ENCODE data around the gene FGF14. TPM values are rescaled to one million over a fixed set of nuclear protein-coding genes. Genes with fewer than 3 reads are reported as not detected.

Gene FGF14
- total RNA-seq (2014; rRNA removed; shearing (Covaris generic); ENCODE audit: low replicate concordance): not detected in 2 replicates

DNA sequence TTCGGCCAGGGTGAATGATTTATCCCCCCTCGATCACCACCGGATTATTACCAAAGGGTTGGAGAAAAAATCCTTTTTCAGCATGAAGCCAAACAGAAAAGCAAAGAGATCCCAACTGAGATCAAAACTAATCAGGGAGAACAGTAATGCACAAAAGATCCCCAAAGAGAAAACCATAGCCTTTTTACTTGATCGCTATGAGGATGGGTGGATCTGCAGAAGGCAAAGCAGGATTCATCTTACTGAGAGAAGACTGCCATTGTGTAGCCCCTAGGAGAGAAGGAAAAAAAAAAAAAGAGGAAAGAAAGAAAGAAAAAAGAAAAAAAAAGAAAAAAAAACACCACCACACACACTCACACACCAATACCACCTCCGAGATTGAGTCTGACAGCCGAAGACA, at the start of gene FGF14:
Gene FGF14 (minus strand): TSS at position 283 of the 400 bp plus-strand sequence.
- Histone ChIP-seq H3K9me3 (ENCODE audit: low read length) (no peaks in the 10 kb centered on the region), H3K27me3 (ENCODE audit: low read length) (no peaks in the 10 kb centered on the region), H3K9me2 (replicated peaks; ENCODE audit: insufficient read depth, low read length) (no peaks in the 10 kb centered on the region), H2AFZ (ENCODE audit: low read length) (no peak within 1 kb of the TSS), H3K4me2 (ENCODE audit: low read depth, low read length, poor library complexity, severe bottlenecking) (no peak within 1 kb of the TSS), H3K79me2 (ENCODE audit: low read length) (no peaks in the 10 kb centered on the region), H3K4me1 (ENCODE audit: low read length) (no peaks in the 10 kb centered on the region), H3K36me3 (ENCODE audit: insufficient read depth, low read length) (no peaks in the 10 kb centered on the region), H3K4me3 (ENCODE audit: low read length) (no peak within 1 kb of the TSS), H3K9ac (ENCODE audit: low read length) (no peak within 1 kb of the TSS), H3K27ac (ENCODE audit: low read length) (no peak within 1 kb of the TSS), H4K20me1 (ENCODE audit: insufficient read depth, low read depth, low read length) (no peaks in the 10 kb centered on the region)
- no peak for DNase-seq

GRCh38 chr13:102443249-102443648, 41.4 kb upstream of the FGF14 start:
- H3K36me3 ChIP-seq (ENCODE audit: insufficient read depth, low read length): no peaks in the 10 kb centered on the region
- H3K27me3 ChIP-seq (ENCODE audit: low read length): no peaks in the 10 kb centered on the region
- no peaks in the 10 kb centered on the region for H3K79me2 ChIP-seq (ENCODE audit: low read length)
- no peaks in the 10 kb centered on the region for H3K9me3 ChIP-seq (ENCODE audit: low read length)
- no peak overlapping the region for H3K9ac ChIP-seq (ENCODE audit: low read length)
- no peak overlapping the region for H3K4me2 ChIP-seq (ENCODE audit: low read depth, low read length, poor library complexity, severe bottlenecking)
- DNase-seq: no peak
- H2AFZ ChIP-seq (ENCODE audit: low read length): no peak overlapping the region
- no peaks in the 10 kb centered on the region for H3K4me1 ChIP-seq (ENCODE audit: low read length)
- no peak overlapping the region for H3K4me3 ChIP-seq (ENCODE audit: low read length)
- H3K9me2 ChIP-seq (replicated peaks; ENCODE audit: insufficient read depth, low read length): no peaks in the 10 kb centered on the region
- H3K27ac ChIP-seq (ENCODE audit: low read length): no peak overlapping the region
- H4K20me1 ChIP-seq (ENCODE audit: insufficient read depth, low read depth, low read length): no peaks in the 10 kb centered on the region

GRCh38 chr13:102441085-102441484, 39.2 kb upstream of the FGF14 start:
- no peaks in the 10 kb centered on the region for H3K27me3 ChIP-seq (ENCODE audit: low read length)
- H3K4me3 ChIP-seq (ENCODE audit: low read length): no peak overlapping the region
- H4K20me1 ChIP-seq (ENCODE audit: insufficient read depth, low read depth, low read length): no peaks in the 10 kb centered on the region
- no peaks in the 10 kb centered on the region for H3K9me3 ChIP-seq (ENCODE audit: low read length)
- no peak overlapping the region for H3K27ac ChIP-seq (ENCODE audit: low read length)
- H3K79me2 ChIP-seq (ENCODE audit: low read length): no peaks in the 10 kb centered on the region
- DNase-seq: no peak
- no peaks in the 10 kb centered on the region for H3K4me1 ChIP-seq (ENCODE audit: low read length)
- no peak overlapping the region for H3K9ac ChIP-seq (ENCODE audit: low read length)
- H3K9me2 ChIP-seq (replicated peaks; ENCODE audit: insufficient read depth, low read length): no peaks in the 10 kb centered on the region
- H3K4me2 ChIP-seq (ENCODE audit: low read depth, low read length, poor library complexity, severe bottlenecking): no peak overlapping the region
- no peak overlapping the region for H2AFZ ChIP-seq (ENCODE audit: low read length)
- no peaks in the 10 kb centered on the region for H3K36me3 ChIP-seq (ENCODE audit: insufficient read depth, low read length)

DNA sequence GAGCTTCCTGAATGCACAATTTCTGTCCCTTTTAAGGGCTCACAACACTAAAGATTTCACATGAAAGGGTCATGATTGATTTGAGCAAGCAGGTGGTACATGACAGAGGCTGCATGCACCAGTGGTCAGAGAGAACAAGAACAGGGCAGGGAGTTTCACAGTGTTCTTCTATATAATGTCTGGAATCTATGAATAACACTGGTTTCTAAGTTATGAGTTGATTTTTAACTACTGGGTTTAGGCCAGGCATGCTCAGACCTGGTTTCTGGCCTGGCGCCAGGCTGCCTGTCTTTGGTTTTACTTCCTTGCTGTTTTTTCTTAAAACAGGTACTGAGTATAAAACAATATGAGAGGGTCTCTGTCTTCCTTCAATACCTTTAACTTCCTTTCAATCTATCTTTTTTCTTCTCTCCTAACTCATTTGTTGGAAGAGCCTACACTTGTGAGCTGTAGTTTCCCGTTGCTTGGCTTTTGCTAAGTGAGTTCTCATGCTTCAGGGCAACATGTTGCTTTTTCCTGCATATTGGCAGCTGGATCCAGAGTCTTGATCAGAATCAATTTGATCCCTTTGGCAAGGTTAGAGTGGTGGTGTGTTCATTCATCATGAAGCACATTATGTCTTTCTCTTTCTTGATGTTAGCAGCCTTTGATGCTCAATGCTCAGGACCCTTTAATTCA, 38.5 kb upstream of the FGF14 start:
- no peak overlapping the region for H3K4me3 ChIP-seq (ENCODE audit: low read length)
- H3K9me3 ChIP-seq (ENCODE audit: low read length): no peaks in the 10 kb centered on the region
- H4K20me1 ChIP-seq (ENCODE audit: insufficient read depth, low read depth, low read length): no peaks in the 10 kb centered on the region
- H3K4me1 ChIP-seq (ENCODE audit: low read length): no peaks in the 10 kb centered on the region
- H3K27ac ChIP-seq (ENCODE audit: low read length): no peak overlapping the region
- no peak overlapping the region for H3K4me2 ChIP-seq (ENCODE audit: low read depth, low read length, poor library complexity, severe bottlenecking)
- no peaks in the 10 kb centered on the region for H3K79me2 ChIP-seq (ENCODE audit: low read length)
- H3K36me3 ChIP-seq (ENCODE audit: insufficient read depth, low read length): no peaks in the 10 kb centered on the region
- H2AFZ ChIP-seq (ENCODE audit: low read length): no peak overlapping the region
- no peak for DNase-seq
- no peak overlapping the region for H3K9ac ChIP-seq (ENCODE audit: low read length)
- no peaks in the 10 kb centered on the region for H3K27me3 ChIP-seq (ENCODE audit: low read length)
- H3K9me2 ChIP-seq (replicated peaks; ENCODE audit: insufficient read depth, low read length): no peaks in the 10 kb centered on the region

DNA sequence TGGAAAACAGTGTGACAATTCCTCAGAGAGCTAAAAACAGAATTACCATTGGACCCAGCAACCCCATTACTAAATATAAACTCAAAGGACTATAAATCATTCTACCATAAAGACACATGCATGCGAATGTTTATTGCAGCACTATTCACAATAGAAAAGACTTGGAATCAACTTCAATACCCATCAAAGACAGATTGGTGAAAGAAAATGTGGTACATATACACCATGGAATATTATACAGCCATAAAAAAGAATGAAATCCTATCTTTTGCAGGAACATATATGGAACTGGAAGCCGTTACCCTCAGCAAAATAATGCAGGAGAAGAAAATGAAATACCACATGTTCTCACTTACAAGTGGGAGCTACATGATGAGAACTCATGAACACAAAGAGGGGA, 20.8 kb upstream of the FGF14 start:
- Histone ChIP-seq H3K9me2 (replicated peaks; ENCODE audit: insufficient read depth, low read length) (no peaks in the 10 kb centered on the region), H3K4me3 (ENCODE audit: low read length) (no peak overlapping the region), H3K27me3 (ENCODE audit: low read length) (no peaks in the 10 kb centered on the region), H3K4me1 (ENCODE audit: low read length) (no peaks in the 10 kb centered on the region), H3K27ac (ENCODE audit: low read length) (no peak overlapping the region), H3K36me3 (ENCODE audit: insufficient read depth, low read length) (no peaks in the 10 kb centered on the region), H4K20me1 (ENCODE audit: insufficient read depth, low read depth, low read length) (no peaks in the 10 kb centered on the region), H3K9ac (ENCODE audit: low read length) (no peak overlapping the region), H3K79me2 (ENCODE audit: low read length) (no peaks in the 10 kb centered on the region), H3K9me3 (ENCODE audit: low read length) (no peaks in the 10 kb centered on the region), H2AFZ (ENCODE audit: low read length) (no peak overlapping the region), H3K4me2 (ENCODE audit: low read depth, low read length, poor library complexity, severe bottlenecking) (no peak overlapping the region)
- no peak for DNase-seq

DNA sequence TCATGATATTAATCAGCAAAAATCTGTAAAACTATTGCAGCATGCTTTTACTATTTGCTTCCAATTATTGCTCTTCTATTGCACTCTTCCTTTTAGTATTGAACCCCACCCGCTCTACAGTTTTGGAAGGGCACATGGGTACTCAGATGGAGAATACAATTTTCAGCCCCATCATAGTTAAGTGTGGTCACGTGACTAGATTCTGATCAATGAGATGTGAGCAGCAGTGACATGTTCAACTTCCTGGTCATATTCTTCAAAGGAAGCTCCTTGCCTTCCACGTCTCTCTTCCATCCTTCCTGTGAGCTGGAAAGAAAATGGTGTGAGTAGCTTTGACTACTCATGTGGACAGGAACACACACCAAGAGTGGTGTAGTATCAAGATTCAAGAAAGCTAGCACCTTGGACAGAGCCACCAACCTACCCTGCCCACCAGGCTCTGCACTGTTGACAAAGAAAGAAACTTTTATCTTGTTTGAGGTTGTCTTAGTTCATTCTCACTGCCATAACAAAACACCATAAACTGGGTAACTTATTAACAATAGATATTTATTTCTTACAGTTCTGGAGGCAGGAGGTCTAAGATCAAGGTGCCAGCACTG, 3.8 kb upstream of the FGF14 start:
- Histone ChIP-seq H4K20me1 (ENCODE audit: insufficient read depth, low read depth, low read length) (no peaks in the 10 kb centered on the region), H3K4me1 (ENCODE audit: low read length) (no peaks in the 10 kb centered on the region), H3K27ac (ENCODE audit: low read length) (no peak overlapping the region), H3K79me2 (ENCODE audit: low read length) (no peaks in the 10 kb centered on the region), H3K9ac (ENCODE audit: low read length) (no peak overlapping the region), H3K4me2 (ENCODE audit: low read depth, low read length, poor library complexity, severe bottlenecking) (no peak overlapping the region), H3K9me2 (replicated peaks; ENCODE audit: insufficient read depth, low read length) (no peaks in the 10 kb centered on the region), H3K36me3 (ENCODE audit: insufficient read depth, low read length) (no peaks in the 10 kb centered on the region), H3K27me3 (ENCODE audit: low read length) (no peaks in the 10 kb centered on the region), H3K4me3 (ENCODE audit: low read length) (no peak overlapping the region), H3K9me3 (ENCODE audit: low read length) (no peaks in the 10 kb centered on the region), H2AFZ (ENCODE audit: low read length) (no peak overlapping the region)
- peak; percentile 44 for DNase-seq

- Histone ChIP-seq H3K4me3 (ENCODE audit: low read length) (no peak overlapping the region), H3K79me2 (ENCODE audit: low read length) (no peaks in the 10 kb centered on the region), H3K4me2 (ENCODE audit: low read depth, low read length, poor library complexity, severe bottlenecking) (no peak overlapping the region), H2AFZ (ENCODE audit: low read length) (no peak overlapping the region), H3K9me2 (replicated peaks; ENCODE audit: insufficient read depth, low read length) (no peaks in the 10 kb centered on the region), H3K27ac (ENCODE audit: low read length) (no peak overlapping the region), H3K36me3 (ENCODE audit: insufficient read depth, low read length) (no peaks in the 10 kb centered on the region), H3K27me3 (ENCODE audit: low read length) (no peaks in the 10 kb centered on the region), H3K9me3 (ENCODE audit: low read length) (no peaks in the 10 kb centered on the region), H4K20me1 (ENCODE audit: insufficient read depth, low read depth, low read length) (no peaks in the 10 kb centered on the region), H3K4me1 (ENCODE audit: low read length) (no peaks in the 10 kb centered on the region), H3K9ac (ENCODE audit: low read length) (no peak overlapping the region)
- DNase-seq: no peak
Observed at GRCh38 chr13:102402290-102402689, 442 bp upstream of the FGF14 start.

DNA sequence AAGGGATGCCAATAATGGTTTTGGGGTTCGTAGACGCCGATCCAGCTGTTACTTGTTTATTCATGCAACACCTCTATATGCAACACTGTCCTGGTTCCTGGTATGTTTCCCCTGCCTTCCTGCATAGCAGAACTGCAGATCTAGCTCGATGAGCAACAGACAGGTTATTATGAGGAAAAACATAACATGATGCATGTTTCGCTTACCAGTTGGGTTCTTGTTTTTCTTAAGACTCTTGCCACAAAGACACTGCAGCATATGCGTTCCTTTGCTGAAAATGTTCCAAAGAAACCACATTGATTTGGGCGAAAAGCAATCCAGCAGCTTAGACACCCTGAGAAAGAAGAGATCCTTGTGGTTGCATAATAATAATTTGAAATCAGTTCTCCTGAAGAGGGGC, 583 bp downstream of the FGF14 start:
- no peak overlapping the region for H3K27ac ChIP-seq (ENCODE audit: low read length)
- no peak for DNase-seq
- H3K79me2 ChIP-seq (ENCODE audit: low read length): no peaks in the 10 kb centered on the region
- H3K4me2 ChIP-seq (ENCODE audit: low read depth, low read length, poor library complexity, severe bottlenecking): no peak overlapping the region
- no peak overlapping the region for H3K9ac ChIP-seq (ENCODE audit: low read length)
- H4K20me1 ChIP-seq (ENCODE audit: insufficient read depth, low read depth, low read length): no peaks in the 10 kb centered on the region
- H3K9me3 ChIP-seq (ENCODE audit: low read length): no peaks in the 10 kb centered on the region
- H2AFZ ChIP-seq (ENCODE audit: low read length): no peak overlapping the region
- H3K27me3 ChIP-seq (ENCODE audit: low read length): no peaks in the 10 kb centered on the region
- no peaks in the 10 kb centered on the region for H3K36me3 ChIP-seq (ENCODE audit: insufficient read depth, low read length)
- no peaks in the 10 kb centered on the region for H3K9me2 ChIP-seq (replicated peaks; ENCODE audit: insufficient read depth, low read length)
- H3K4me1 ChIP-seq (ENCODE audit: low read length): no peaks in the 10 kb centered on the region
- H3K4me3 ChIP-seq (ENCODE audit: low read length): no peak overlapping the region
